ENCODE results near the gene SEMA3G.
A peak's percentile ranks its signal among the peaks of the same experiment; 100 is the strongest.

SEMA3G gene

GRCh38 chr3:52439426-52440248, 5.3 kb downstream of the SEMA3G start:
- DNase-seq (ENCODE audit: low read depth, low spot score): no peak

- no peak for DNase-seq (ENCODE audit: low read depth, low spot score)
Observed at GRCh38 chr3:52438579-52439425, 6.1 kb downstream of the SEMA3G start.

- DNase-seq (ENCODE audit: low read depth, low spot score): no peak
Observed at GRCh38 chr3:52438104-52438376, 6.9 kb downstream of the SEMA3G start.

GRCh38 chr3:52437326-52438103, 7.4 kb downstream of the SEMA3G start:
- DNase-seq (ENCODE audit: low read depth, low spot score): no peak

- DNase-seq (ENCODE audit: low read depth, low spot score): no peak
Observed at GRCh38 chr3:52436500-52437149, 8.3 kb downstream of the SEMA3G start.

GRCh38 chr3:52435246-52436101, 9.4 kb downstream of the SEMA3G start:
- no peak for DNase-seq (ENCODE audit: low read depth, low spot score)

GRCh38 chr3:52434491-52435115, 10.3 kb downstream of the SEMA3G start:
- no peak for DNase-seq (ENCODE audit: low read depth, low spot score)

GRCh38 chr3:52433996-52434479, 10.9 kb downstream of the SEMA3G start:
- DNase-seq (ENCODE audit: low read depth, low spot score): no peak

- DNase-seq (ENCODE audit: low read depth, low spot score): peak; percentile 46
Observed at GRCh38 chr3:52433328-52433995, 11.4 kb downstream of the SEMA3G start.

- DNase-seq (ENCODE audit: low read depth, low spot score): no peak
Observed at GRCh38 chr3:52432691-52433141, 12.2 kb downstream of the SEMA3G start.

- DNase-seq (ENCODE audit: low read depth, low spot score): no peak
Observed at GRCh38 chr3:52432225-52432624, 12.7 kb downstream of the SEMA3G start.

GRCh38 chr3:52431459-52432223, 13.3 kb downstream of the SEMA3G start:
- DNase-seq (ENCODE audit: low read depth, low spot score): no peak

- no peak for DNase-seq (ENCODE audit: low read depth, low spot score)
Observed at GRCh38 chr3:52430416-52430810, 14.5 kb downstream of the SEMA3G start.

- DNase-seq (ENCODE audit: low read depth, low spot score): peak; percentile 16
Observed at GRCh38 chr3:52429779-52430415, 15.0 kb downstream of the SEMA3G start.

- no peak for DNase-seq (ENCODE audit: low read depth, low spot score)
Observed at GRCh38 chr3:52429031-52429430, 15.9 kb downstream of the SEMA3G start.

- no peak for DNase-seq (ENCODE audit: low read depth, low spot score)
Observed at GRCh38 chr3:52428151-52429005, 16.5 kb downstream of the SEMA3G start.

- no peak for DNase-seq (ENCODE audit: low read depth, low spot score)
Observed at GRCh38 chr3:52423173-52423572, 21.7 kb downstream of the SEMA3G start.

Data from ELF-1 (cell line).